Measurements from ENCODE around the gene MAML2.

Gene MAML2

GRCh38 chr11:96257036-96257435, 86.0 kb downstream of the MAML2 start:
- Histone ChIP-seq H3K9ac (ENCODE audit: low read length) (no peak overlapping the region), H3K36me3 (replicated peaks; ENCODE audit: insufficient read depth, low read length) (no peaks in the 10 kb centered on the region), H3K27ac (ENCODE audit: low read length) (peak overlapping the region; percentile 83; the same call in 1 of the 2 replicates), H4K20me1 (ENCODE audit: insufficient read depth, low read length) (no peaks in the 10 kb centered on the region), H3K4me3 (ENCODE audit: low read length) (peak overlapping the region; percentile 60; the same call in 1 of the 2 replicates), H3K4me2 (ENCODE audit: low read depth, low read length) (peak overlapping the region; percentile 85), H3K9me3 (replicated peaks; ENCODE audit: insufficient read depth, low read length) (no peaks in the 10 kb centered on the region), H2AFZ (ENCODE audit: low read length) (no peak overlapping the region), H3K4me1 (ENCODE audit: low read length) (peaks cover 68% of the 10 kb centered on the region), H3F3A (ENCODE audit: insufficient read depth, low read length) (peaks cover 41% of the 10 kb centered on the region), H3K79me2 (ENCODE audit: low read length) (peaks cover 66% of the 10 kb centered on the region), H3K27me3 (replicated peaks; ENCODE audit: insufficient read depth, low read length) (no peaks in the 10 kb centered on the region), H3K9me2 (replicated peaks; ENCODE audit: insufficient read depth, low read length) (no peaks in the 10 kb centered on the region)
- DNase-seq = no peak
- TF ChIP-seq EZH2 (optimal IDR thresholded peaks at IDR 0.05; ENCODE audit: low read depth, low read length) (no peak), EZH2phosphoT487 (IDR thresholded peaks at IDR 0.05; ENCODE audit: low read length) (no peak)
- TF ChIP-seq, protein P1, sequence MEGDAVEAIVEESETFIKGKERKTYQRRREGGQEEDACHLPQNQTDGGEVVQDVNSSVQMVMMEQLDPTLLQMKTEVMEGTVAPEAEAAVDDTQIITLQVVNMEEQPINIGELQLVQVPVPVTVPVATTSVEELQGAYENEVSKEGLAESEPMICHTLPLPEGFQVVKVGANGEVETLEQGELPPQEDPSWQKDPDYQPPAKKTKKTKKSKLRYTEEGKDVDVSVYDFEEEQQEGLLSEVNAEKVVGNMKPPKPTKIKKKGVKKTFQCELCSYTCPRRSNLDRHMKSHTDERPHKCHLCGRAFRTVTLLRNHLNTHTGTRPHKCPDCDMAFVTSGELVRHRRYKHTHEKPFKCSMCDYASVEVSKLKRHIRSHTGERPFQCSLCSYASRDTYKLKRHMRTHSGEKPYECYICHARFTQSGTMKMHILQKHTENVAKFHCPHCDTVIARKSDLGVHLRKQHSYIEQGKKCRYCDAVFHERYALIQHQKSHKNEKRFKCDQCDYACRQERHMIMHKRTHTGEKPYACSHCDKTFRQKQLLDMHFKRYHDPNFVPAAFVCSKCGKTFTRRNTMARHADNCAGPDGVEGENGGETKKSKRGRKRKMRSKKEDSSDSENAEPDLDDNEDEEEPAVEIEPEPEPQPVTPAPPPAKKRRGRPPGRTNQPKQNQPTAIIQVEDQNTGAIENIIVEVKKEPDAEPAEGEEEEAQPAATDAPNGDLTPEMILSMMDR (IDR thresholded peaks at IDR 0.05; ENCODE audit: low read length) = no peak

DNA sequence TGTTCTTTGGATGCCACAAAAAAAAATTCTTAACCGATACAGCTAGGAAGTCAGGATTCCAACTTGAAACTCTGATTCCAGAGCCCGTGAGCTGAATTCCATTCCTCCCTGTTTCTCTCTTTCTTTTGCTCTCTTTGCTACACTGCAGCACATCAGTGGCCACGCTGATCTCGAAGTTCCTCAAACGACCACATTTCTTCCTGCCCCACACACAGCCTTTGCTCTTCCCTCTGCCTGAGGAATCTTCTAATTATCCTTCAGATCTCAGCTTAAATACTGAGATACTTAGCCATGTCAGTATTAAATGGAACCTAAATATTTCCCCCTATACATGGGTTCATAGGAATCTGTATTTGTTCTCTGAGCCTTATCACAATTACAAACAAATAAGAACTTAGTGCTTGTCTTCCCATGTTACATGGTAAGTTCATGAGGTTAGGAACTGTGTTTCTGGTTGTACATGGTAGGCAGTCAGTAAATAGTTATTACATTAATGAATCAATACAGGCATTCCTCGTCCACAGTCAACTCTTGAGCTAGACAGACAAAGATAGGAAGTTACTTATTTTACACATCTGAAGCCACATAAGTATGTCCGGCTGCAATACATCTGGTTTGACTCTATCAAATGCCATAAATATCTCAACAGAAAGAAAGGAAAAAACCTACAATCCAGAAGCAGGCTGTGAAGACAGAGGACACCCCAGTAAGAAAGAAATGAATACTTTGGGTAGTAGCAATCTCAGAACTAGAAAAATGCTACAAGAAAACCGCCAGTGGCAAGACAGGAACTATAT, 86.6 kb downstream of the MAML2 start:
- DNase-seq = no peak
- Histone ChIP-seq H3F3A (ENCODE audit: insufficient read depth, low read length) (peaks cover 41% of the 10 kb centered on the region), H3K36me3 (replicated peaks; ENCODE audit: insufficient read depth, low read length) (no peaks in the 10 kb centered on the region), H3K27me3 (replicated peaks; ENCODE audit: insufficient read depth, low read length) (no peaks in the 10 kb centered on the region), H4K20me1 (ENCODE audit: insufficient read depth, low read length) (no peaks in the 10 kb centered on the region), H3K9me3 (replicated peaks; ENCODE audit: insufficient read depth, low read length) (no peaks in the 10 kb centered on the region), H3K79me2 (ENCODE audit: low read length) (peaks cover 70% of the 10 kb centered on the region), H3K9ac (ENCODE audit: low read length) (no peak overlapping the region), H3K4me2 (ENCODE audit: low read depth, low read length) (peak overlapping the region; percentile 1; the same call in 1 of the 2 replicates), H3K27ac (ENCODE audit: low read length) (no peak overlapping the region), H3K4me3 (ENCODE audit: low read length) (no peak overlapping the region), H2AFZ (ENCODE audit: low read length) (no peak overlapping the region), H3K9me2 (replicated peaks; ENCODE audit: insufficient read depth, low read length) (no peaks in the 10 kb centered on the region), H3K4me1 (ENCODE audit: low read length) (peaks cover 68% of the 10 kb centered on the region)
- TF ChIP-seq EZH2 (optimal IDR thresholded peaks at IDR 0.05; ENCODE audit: low read depth, low read length) (no peak), EZH2phosphoT487 (IDR thresholded peaks at IDR 0.05; ENCODE audit: low read length) (no peak)
- TF ChIP-seq, protein P1 (IDR thresholded peaks at IDR 0.05; ENCODE audit: low read length) = no peak

- no peaks in the 10 kb centered on the region for H3K9me2 ChIP-seq (replicated peaks; ENCODE audit: insufficient read depth, low read length)
- no peak overlapping the region for H2AFZ ChIP-seq (ENCODE audit: low read length)
- no peaks in the 10 kb centered on the region for H4K20me1 ChIP-seq (ENCODE audit: insufficient read depth, low read length)
- DNase-seq = no peak
- H3K27ac ChIP-seq (ENCODE audit: low read length) = no peak overlapping the region
- TF ChIP-seq EZH2 (optimal IDR thresholded peaks at IDR 0.05; ENCODE audit: low read depth, low read length) (no peak), EZH2phosphoT487 (IDR thresholded peaks at IDR 0.05; ENCODE audit: low read length) (no peak)
- TF ChIP-seq, protein P1 (IDR thresholded peaks at IDR 0.05; ENCODE audit: low read length) = no peak
- peaks cover 56% of the 10 kb centered on the region for H3K4me1 ChIP-seq (ENCODE audit: low read length)
- no peaks in the 10 kb centered on the region for H3K9me3 ChIP-seq (replicated peaks; ENCODE audit: insufficient read depth, low read length)
- H3K79me2 ChIP-seq (ENCODE audit: low read length) = peaks cover 64% of the 10 kb centered on the region
- H3K4me3 ChIP-seq (ENCODE audit: low read length) = no peak overlapping the region
- H3K9ac ChIP-seq (ENCODE audit: low read length) = no peak overlapping the region
- no peaks in the 10 kb centered on the region for H3K27me3 ChIP-seq (replicated peaks; ENCODE audit: insufficient read depth, low read length)
- peak overlapping the region; percentile 74; the same call in 1 of the 2 replicates for H3K4me2 ChIP-seq (ENCODE audit: low read depth, low read length)
- no peaks in the 10 kb centered on the region for H3K36me3 ChIP-seq (replicated peaks; ENCODE audit: insufficient read depth, low read length)
- H3F3A ChIP-seq (ENCODE audit: insufficient read depth, low read length) = peaks cover 39% of the 10 kb centered on the region
These were observed 88.1 kb downstream of the MAML2 start for GRCh38 chr11:96254854-96255253.

Data from MM.1S (cell line).